Measurements from ENCODE around the gene SHROOM1. TPM values are rescaled to one million over a fixed set of nuclear protein-coding genes. Genes with fewer than 3 reads are reported as not detected.

Gene SHROOM1
- total and polyA plus RNA-seq, 9 donors: 3.8 to 22.4 (median 8.5) TPM

GRCh38 chr5:132821791-132822190 lies 8.7 kb downstream of the SHROOM1 start:
- no peak overlapping the region for H3K4me3 ChIP-seq
- H3K27ac ChIP-seq: no peak overlapping the region
- peaks cover 8% of the 10 kb centered on the region for H3K4me1 ChIP-seq (ENCODE audit: insufficient read depth)
- no peaks in the 10 kb centered on the region for H3K9me3 ChIP-seq
- intact Hi-C loops (cut with DNase I): loop anchor here in 2 of 4 donors (5.0 to 10.0 kb wide), 2 partner anchors 44 to 437 kb away; partner anchors contain the start of gene SEPTIN8 (in 1 of the 2)
- DNase-seq: no peak
- TF ChIP-seq EP300 (IDR thresholded peaks at IDR 0.05) (no peak), POLR2A (IDR thresholded peaks at IDR 0.05) (no peak)
- WGBS, 3 donors: 93 to 98% (median 96%) methylated on average over 1 of the region's 1 CpG
- H3K27me3 ChIP-seq: no peaks in the 10 kb centered on the region
- H3K36me3 ChIP-seq: no peaks in the 10 kb centered on the region

DNA sequence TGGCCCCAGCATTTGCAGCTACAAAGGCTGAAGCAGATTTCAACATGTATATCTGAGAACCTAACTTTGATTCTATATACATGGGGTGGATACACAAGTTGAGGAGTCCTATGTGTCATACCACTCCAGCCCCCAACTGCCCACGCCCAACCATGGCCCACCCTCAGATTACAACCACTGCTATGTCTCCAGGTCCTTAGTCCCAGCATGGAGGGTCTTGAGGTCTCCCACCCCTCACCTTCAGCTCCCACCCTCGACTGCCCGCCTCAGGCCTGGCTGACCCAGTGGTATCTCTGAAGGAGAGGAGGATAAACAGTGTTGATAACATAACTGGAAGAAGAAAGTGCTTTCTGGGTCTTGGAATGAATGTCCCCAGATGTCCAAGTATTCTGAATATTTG lies 9.1 kb downstream of the SHROOM1 start:
- Histone ChIP-seq H3K36me3 (no peaks in the 10 kb centered on the region), H3K9me3 (no peaks in the 10 kb centered on the region), H3K4me3 (no peak overlapping the region), H3K27ac (no peak overlapping the region), H3K4me1 (ENCODE audit: insufficient read depth) (peaks cover 8% of the 10 kb centered on the region), H3K27me3 (no peaks in the 10 kb centered on the region)
- no peak for TF ChIP-seq CTCF (IDR thresholded peaks at IDR 0.05)
- no peak for DNase-seq
- 85 to 94% (median 91%) methylated on average over 3 of the region's 3 CpGs for WGBS, 3 donors
- intact Hi-C loops (cut with DNase I): loop anchor here in 2 of 4 donors (5.0 to 10.0 kb wide), 2 partner anchors 44 to 437 kb away; partner anchors contain the start of gene SEPTIN8 (in 1 of the 2)

- Histone ChIP-seq H3K27ac (no peak overlapping the region), H3K9me3 (no peaks in the 10 kb centered on the region), H3K36me3 (no peaks in the 10 kb centered on the region), H3K4me1 (ENCODE audit: insufficient read depth) (peaks cover 8% of the 10 kb centered on the region), H3K4me3 (no peak overlapping the region), H3K27me3 (no peaks in the 10 kb centered on the region)
- DNase-seq: peak; percentile 80 to 90 (median 87)
- 19 to 28% (median 24%) methylated on average over 15 of the region's 15 CpGs for WGBS, 3 donors
- TF ChIP-seq POLR2A (IDR thresholded peaks at IDR 0.05): no peak
- peak; percentile 48 to 68 (median 65) for TF ChIP-seq CTCF (IDR thresholded peaks at IDR 0.05)
- intact Hi-C loops (cut with DNase I): loop anchor here in 2 of 4 donors (5.0 to 10.0 kb wide), 2 partner anchors 43 to 435 kb away; partner anchors contain the start of gene SEPTIN8 (in 1 of the 2)
Measured at GRCh38 chr5:132820162-132820754, 10.2 kb downstream of the SHROOM1 start.

- Histone ChIP-seq H3K4me1 (ENCODE audit: insufficient read depth) (peaks cover 8% of the 10 kb centered on the region), H3K27me3 (no peaks in the 10 kb centered on the region), H3K27ac (no peak overlapping the region), H3K4me3 (peak overlapping the region; percentile 14), H3K9me3 (peaks cover 0 to 2% of the 10 kb centered on the region in 2 donors), H3K36me3 (no peaks in the 10 kb centered on the region)
- WGBS, 3 donors: 44 to 46% (median 45%) methylated on average over 26 of the region's 26 CpGs
- TF ChIP-seq POLR2A (IDR thresholded peaks at IDR 0.05) (no peak), CTCF (IDR thresholded peaks at IDR 0.05) (no peak), EP300 (IDR thresholded peaks at IDR 0.05) (no peak)
- intact Hi-C loops (cut with DNase I): loop anchor here in 1 of 4 donors (10.0 kb wide), 1 partner anchor 85 kb away; the partner anchor contains the start of gene KIF3A
- DNase-seq: no peak
Measured at GRCh38 chr5:132819468-132819867, 11.0 kb downstream of the SHROOM1 start.

DNA sequence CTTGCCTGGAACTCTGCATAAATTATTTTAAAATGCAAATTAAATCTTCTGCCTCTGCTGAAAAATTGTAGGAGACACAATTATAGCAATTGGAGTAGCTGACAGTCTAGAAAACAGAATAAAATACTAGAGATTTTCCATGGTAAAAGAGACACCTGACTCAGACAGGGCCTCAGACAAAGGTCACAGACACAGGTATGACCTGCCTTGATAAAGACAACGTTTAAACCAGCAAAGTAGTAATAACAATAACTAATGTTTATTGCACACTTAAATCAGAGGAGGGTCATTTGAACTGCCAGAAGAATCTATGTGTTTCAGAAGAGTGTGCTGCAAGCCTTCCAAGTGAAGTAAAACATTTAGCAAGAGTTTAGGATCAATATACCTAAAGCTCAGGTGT lies 13.4 kb downstream of the SHROOM1 start:
- Histone ChIP-seq H3K27me3 (no peaks in the 10 kb centered on the region), H3K36me3 (no peaks in the 10 kb centered on the region), H3K9me3 (peaks cover 0 to 4% of the 10 kb centered on the region in 2 donors), H3K4me1 (ENCODE audit: insufficient read depth) (no peaks in the 10 kb centered on the region), H3K4me3 (no peak overlapping the region), H3K27ac (no peak overlapping the region)
- no peak for DNase-seq
- intact Hi-C loops (cut with DNase I): loop anchor here in 1 of 4 donors (10.0 kb wide), 1 partner anchor 82 kb away; the partner anchor contains the start of gene KIF3A
- no peak for TF ChIP-seq CTCF (IDR thresholded peaks at IDR 0.05)
- TF ChIP-seq POLR2A (IDR thresholded peaks at IDR 0.05): no peak
- no peak for TF ChIP-seq EP300 (IDR thresholded peaks at IDR 0.05)
- 39 to 53% (median 41%) methylated on average over 1 of the region's 1 CpG for WGBS, 3 donors

Data from ovary (tissue), 9 donors.